HG03469 (cell line): ENCODE measurements around the gene MAP2K1.
"Not testable (repeated sequence)": the region's sequence is repeated elsewhere in the genome, so short reads cannot be mapped to it uniquely, and the experiment has no call there.

ENCODE experiments used
- ATAC-seq: cut with Tn5 transposase; IDR thresholded peaks from one replicate; pipeline ENCODE4 v1.9.1; 2021; ENCODE audit warnings: mild to moderate bottlenecking, moderate library complexity, moderate number of reproducible peaks; ENCODE audit not compliant: unreplicated experiment

MAP2K1 gene

DNA sequence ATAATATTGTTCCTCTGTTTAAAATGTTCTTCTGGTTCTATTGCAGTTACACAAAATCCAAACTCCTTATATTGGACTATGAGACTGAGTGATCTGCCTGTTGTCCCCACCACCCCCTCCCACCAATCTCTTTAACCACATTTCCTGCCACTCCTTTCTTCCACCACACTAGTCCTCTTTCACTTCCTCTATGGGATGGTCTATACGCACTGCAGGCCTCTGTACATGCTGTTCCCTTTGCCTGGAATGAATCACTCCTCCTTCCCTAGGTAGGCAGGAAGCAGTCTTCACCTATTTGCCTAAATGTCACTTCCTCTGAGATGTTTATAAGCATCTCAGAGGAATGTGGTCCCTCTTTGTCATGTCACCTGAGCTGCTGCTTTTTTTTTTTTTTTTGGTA lies 4.0 kb downstream of the MAP2K1 start:
- ATAC-seq = no peak

DNA sequence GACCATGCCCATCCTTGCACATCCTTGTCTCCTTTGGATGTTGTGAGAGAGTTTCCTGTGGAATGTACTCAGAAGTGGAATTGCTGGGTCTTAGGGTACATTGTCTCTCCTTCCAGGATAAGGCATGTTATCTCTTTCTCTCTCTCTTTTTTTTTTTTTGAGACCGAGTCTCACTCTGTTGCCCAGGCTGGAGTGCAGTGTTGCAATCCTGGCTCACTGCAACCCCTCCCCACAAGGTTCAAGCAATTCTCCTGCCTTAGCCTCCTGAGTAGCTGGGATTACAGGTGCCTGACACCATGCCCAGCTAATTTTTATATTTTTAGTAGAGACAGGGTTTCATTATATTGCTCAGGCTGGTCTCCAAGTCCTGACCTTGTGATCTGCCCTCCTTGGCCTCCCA lies 6.3 kb downstream of the MAP2K1 start:
- not testable (repeated sequence) for ATAC-seq

DNA sequence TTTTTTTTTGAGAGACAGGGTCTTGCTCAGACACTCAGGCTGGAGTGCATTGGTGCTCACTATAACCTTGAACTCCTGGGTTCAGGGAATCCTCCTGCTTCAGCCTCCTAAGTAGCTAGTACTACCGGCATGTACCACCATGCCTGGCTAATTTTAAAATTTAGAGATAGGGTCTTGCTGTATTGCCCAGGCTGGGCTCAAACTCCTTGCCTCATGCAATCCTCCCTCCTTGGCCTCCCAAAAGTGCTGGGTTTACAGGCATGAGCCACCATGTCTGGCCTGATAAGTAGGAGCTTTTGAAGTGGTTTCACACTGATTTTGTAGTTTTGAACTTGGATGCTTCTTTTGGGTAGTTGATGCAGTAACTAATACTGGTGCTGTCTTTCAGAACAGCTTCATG lies 7.8 kb downstream of the MAP2K1 start:
- ATAC-seq = no peak

DNA sequence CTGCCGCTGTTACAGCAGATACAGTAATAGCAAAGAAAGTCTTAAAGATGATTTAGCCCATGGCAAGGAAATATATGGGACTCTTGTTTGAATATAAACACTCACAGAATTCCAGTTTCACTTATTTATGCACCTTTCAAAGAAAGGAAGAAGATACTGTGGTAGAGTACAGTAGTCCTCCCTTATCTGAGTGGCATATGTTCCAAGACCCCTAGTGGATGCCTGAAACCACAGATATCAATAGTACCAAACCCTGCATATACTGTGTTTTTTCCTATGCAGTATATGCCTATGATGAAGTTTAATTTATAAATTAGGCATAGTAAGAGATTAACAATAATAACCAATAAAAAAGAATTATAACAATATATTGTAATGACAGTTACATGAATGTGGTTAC lies 8.2 kb downstream of the MAP2K1 start:
- no peak for ATAC-seq

DNA sequence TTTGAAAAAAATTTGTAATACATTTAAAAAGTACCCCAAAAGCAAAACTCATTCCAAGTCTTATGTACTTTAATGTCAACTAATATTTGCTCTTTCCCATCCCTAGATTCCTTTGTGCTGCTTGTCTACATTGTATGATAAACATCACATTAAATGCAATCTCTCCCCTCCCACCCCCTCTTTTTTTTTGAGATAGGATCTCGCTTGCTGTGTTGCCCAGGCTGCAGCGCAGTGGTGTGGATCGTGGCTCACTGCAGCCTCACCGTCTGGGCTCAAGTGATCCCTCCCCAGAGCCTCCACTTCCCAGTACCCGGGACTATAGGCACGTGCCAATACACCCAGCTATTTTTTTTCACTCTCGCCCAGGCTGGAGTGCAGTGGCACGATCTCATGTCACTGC lies 12.6 kb downstream of the MAP2K1 start:
- no peak for ATAC-seq

DNA sequence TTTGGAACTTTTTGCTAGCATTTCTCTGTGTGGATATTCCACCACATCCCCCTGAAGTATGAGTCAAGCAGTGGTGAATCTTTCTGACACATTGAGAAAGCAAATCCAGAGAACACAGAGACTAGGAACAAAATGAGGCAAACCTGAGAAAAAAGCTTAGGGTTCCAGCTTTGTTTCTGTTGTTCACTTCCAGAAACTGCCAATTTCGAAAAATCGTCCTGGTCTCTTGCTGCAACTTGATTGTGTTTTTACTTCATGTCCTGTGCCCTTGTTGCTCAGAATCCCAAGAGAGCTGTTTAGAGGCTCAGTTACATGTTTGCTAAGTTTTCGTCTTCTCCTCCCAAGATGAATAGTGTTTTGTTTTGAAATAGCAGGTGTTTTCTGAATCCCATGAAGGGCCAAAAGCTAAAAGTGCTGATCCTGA lies 13.7 kb downstream of the MAP2K1 start:
- no peak for ATAC-seq

DNA sequence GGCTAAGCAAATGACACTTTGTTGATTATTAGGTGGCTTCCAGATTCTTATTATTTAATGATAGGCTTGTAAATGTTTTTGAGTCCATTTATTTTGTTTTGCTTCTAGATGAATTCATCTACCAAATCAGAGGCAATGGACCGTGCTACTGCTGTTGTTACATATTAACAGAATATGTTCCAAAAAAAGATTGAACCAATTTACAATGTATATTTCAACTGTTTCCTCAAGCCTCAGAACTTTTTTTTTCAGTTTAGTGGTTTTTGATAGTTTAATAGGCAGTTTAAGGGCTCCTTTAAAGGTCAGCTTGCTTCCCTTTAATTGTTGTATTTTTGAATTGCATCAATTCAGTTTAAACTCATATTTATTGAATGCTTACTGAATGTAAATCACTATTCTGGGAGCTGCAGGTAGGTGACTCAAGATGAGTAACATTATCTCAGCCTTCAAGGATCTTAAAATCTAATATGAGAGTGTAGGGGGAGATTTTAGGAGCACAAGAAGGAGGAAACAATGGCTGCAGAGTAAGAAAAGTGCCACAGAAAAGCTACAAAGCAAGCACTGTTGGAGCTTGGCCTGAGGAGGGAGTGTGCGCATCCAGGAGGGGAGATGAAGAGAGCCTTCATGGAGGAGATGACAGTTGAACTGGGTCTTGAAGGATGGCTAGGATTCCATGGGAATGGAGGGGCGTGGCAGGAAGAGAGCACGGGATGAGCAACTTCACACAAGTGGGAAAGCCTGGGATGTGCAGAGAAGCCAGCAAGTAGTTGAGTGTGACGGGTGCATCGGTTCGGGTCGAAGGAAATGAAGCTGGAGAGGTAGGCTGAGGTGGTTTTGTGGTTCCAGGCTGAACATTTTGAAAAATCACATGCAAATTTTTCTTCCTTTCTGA lies 14.7 kb downstream of the MAP2K1 start:
- no peak for ATAC-seq

GRCh38 chr15:66402761-66403284 lies 16.1 kb downstream of the MAP2K1 start:
- no peak for ATAC-seq

DNA sequence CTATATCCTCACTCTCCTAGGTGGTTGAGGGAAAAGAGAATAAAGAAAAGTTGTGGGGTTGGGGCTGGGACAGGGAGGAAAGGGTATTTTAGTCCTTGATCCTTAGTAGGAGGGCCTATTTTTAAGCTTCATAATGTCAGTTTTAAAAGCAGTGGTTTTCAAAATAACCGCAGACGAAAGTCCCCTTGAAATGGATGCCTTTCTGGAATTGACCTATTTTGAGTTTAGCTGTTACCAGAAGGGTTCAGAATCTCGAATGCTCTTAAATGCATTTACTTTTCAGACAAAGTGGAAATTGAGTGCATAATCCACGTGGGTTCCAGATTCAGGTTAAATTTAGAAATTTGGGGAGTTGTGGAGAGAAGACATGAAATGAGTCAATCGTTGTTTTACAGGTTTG lies 16.6 kb downstream of the MAP2K1 start:
- ATAC-seq = no peak

DNA sequence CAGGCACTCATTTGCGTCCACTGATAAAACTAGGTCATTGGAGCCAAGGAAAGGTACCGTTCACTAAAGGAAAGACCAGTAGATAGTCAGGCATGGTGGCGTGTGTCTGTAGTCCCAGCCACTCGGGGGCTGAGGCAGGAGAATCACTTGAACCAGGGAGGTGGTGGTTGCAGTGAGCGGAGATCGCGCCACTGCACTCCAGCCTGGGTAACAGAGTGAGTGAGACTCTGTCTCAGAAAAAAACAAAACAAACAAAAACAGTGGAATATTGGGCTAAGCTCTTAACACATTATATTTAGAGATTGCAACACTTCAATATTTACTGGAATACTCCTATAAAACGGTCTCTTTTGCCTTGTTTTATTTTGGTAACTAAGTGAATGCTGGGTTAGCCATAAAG lies 17.4 kb downstream of the MAP2K1 start:
- ATAC-seq = no peak

- no peak for ATAC-seq
These were observed 17.8 kb downstream of the MAP2K1 start for GRCh38 chr15:66404532-66404931.

DNA sequence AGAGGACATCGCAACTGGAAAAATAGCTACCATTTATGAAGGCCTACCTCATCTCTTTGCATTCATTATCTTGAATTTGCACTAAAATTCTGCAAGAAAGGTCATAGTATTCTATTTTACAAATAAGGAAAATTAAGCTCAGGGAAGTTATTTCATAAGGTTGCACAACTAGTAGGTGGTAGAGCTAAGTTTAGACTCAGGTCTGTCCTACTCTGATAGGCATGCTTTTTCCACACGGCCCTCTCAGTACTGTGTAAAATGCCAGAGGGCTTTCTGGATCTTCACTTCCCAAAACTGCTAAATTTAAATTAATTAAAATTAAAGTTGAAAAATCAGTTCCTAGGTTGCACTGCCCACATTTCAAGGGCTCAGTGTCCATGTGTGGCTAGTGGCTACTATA lies 18.3 kb downstream of the MAP2K1 start:
- no peak for ATAC-seq

DNA sequence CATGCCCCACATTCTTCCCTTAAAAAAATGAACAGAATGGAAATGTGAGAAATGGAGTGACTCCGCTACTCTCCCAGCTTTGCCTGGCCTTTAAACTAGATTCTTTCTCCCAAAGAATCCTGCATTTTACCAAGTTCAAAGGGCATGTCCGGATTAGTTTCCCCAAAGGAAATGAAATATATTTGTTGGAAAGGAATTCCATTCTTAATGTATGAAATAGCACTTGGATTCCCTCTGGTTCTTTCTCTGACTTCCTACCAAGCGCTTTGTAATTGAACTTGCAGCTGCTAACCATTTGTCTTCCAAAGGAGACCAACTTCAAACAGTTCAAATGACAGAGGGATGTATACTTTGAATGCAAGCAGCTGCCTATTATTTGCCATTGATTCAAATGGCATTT lies 18.9 kb downstream of the MAP2K1 start:
- ATAC-seq = no peak

DNA sequence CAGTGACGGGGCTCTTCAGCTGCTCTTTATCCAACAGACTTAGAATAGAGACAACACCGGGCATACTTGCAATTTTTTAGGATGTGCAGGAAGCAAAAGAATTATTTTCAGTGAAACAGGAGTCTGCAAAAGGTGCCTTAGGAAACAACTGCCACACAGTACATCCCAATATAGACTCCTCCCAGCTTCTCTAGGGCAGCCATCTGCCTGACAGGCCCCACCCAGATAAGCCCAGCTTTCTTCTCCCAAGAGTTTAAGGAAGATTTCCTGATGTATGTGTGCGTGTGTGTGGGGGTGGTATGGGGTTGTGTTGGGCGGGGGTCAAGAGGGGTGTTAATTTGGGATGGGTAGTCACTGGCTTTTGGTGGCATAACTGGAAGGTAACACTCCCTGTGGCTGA lies 21.5 kb downstream of the MAP2K1 start:
- no peak for ATAC-seq

GRCh38 chr15:66408675-66409282 lies 22.1 kb downstream of the MAP2K1 start:
- no peak for ATAC-seq

GRCh38 chr15:66409565-66410108 lies 22.9 kb downstream of the MAP2K1 start:
- ATAC-seq = no peak

DNA sequence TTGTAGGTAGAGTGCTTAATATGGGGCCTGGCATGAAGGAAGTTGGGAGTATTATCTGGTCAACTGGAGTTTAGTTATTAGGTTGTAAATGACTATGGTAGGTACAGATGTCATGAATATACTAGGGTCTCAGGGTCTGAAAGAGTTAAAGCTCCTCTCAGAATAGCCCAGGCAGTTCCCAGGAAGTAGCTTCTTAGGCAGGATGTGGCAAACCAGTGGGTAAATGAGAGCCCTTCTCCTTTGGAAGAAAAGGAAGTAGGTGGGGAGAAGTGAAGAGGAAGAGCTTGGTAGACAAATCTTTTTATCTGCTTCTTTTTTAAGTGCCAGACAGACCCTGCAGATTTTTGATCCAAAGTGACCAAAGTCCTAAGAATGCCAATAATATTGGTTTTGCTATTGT lies 24.5 kb downstream of the MAP2K1 start:
- ATAC-seq = no peak

DNA sequence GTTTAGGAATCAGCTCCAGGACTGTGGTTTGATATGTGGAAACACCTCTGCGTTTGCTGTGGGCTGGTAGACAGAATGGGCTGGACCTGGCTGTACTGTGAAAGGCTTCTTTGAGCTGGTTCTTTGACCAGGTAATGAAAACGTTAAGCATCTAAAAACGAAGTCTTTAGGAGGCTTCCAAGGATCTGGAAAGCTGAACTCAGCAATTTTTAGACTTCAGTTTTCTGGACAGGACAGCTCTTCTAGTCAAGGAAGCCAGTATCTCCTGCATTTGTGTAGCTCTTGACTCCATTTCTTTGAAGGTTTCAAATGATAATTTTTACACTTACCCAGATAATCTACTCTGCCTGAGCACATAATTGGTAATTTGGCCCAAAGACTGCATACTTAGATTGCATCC lies 25.5 kb downstream of the MAP2K1 start:
- no peak for ATAC-seq

- no peak for ATAC-seq
These were observed 26.9 kb downstream of the MAP2K1 start for GRCh38 chr15:66413579-66413978.

DNA sequence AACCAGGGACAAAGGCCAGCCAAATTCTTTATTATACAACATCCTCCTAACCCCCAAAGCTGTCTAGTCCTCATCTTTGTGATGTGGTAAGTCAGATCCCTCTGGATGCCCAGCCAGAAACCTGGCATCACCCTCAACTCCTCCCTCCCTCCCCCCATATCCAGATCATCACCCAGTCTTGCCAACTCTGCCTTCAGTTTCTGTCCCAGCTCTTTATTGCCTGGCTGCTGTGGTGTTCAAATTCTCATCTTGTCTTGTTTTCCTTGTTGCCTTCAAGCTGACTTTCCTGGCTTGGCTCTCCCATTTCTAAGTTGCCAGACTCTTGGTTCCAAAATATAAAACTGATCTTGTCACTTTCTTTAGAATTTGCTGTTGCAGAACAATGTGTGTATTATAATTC lies 28.6 kb downstream of the MAP2K1 start:
- ATAC-seq = no peak

- ATAC-seq = no peak
These were observed 31.0 kb downstream of the MAP2K1 start for GRCh38 chr15:66417736-66418135.

- ATAC-seq = no peak
These were observed 32.8 kb downstream of the MAP2K1 start for GRCh38 chr15:66419471-66419870.
